Left ventricle myocardium inferior (tissue), 1 donor: ENCODE data around the gene THSD4. TPM values are rescaled to one million over a fixed set of nuclear protein-coding genes. Genes with fewer than 3 reads are reported as not detected.

Source experiments
- DNase-seq: peaks from one replicate; pipeline ENCODE4 v3.0.0-alpha.2; 2020
- H3K27ac ChIP-seq: fragments of 200-600 bp; replicated peaks from 2 replicates; pipeline ENCODE4 v1.8.0; 2021
- H3K27me3 ChIP-seq: fragments of 200-600 bp; 2 replicates; pipeline ENCODE4 v1.8.0; 2021; ENCODE audit warnings: low read depth
- H3K36me3 ChIP-seq: fragments of 200-600 bp; 2 replicates; pipeline ENCODE4 v1.8.0; 2021
- H3K4me1 ChIP-seq: fragments of 200-600 bp; 2 replicates; pipeline ENCODE4 v1.8.0; 2021
- H3K4me3 ChIP-seq: fragments of 200-600 bp; 2 replicates; pipeline ENCODE4 v1.8.0; 2021; ENCODE audit warnings: mild to moderate bottlenecking, moderate library complexity
- H3K9me3 ChIP-seq: fragments of 200-600 bp; replicated peaks from 2 replicates; pipeline ENCODE4 v1.8.0; 2021
- CTCF ChIP-seq: fragments of 200-600 bp; IDR thresholded peaks from 2 replicates; pipeline ENCODE4 v1.8.0; 2021; ENCODE audit warnings: antibody characterized with exemption, mild to moderate bottlenecking, borderline replicate concordance
- intact Hi-C: fragments of 100-400 bp; cut with micrococcal nuclease; formaldehyde crosslinking; loops from one replicate; pipeline ENCODE4 v1.11.0; 2022
- total RNA-seq: library from RNA; stranded (reverse); fragmentation: NEBNext Ultra II Directional; extraction: Animal tissue kit (Norgen Biotek cat#: 25700); gene quantifications from one replicate; pipeline ENCODE4 v1.2.1, GENCODE V29; 2021
- donor health status: DM: no; HTN: yes; CAD: no; lungs with severe emphysema.

THSD4 gene
- total RNA-seq, 1 donor from 2014 or later, result 95.8 TPM

GRCh38 chr15:71501344-71502076 lies 386.2 kb downstream of the THSD4 start:
- no peaks in the 10 kb centered on the region for H3K36me3 ChIP-seq
- intact Hi-C loops, result no loop called here
- no peak for TF ChIP-seq CTCF
- H3K27me3 ChIP-seq, result no peaks in the 10 kb centered on the region
- no peak overlapping the region for H3K4me3 ChIP-seq
- no peak for DNase-seq
- H3K9me3 ChIP-seq, result peaks cover 12% of the 10 kb centered on the region
- H3K4me1 ChIP-seq, result peaks cover 30% of the 10 kb centered on the region
- peak overlapping the region; percentile 74 for H3K27ac ChIP-seq

GRCh38 chr15:71502077-71502432 lies 386.8 kb downstream of the THSD4 start:
- H3K4me3 ChIP-seq, result no peak overlapping the region
- peaks cover 12% of the 10 kb centered on the region for H3K9me3 ChIP-seq
- intact Hi-C loops, result no loop called here
- H3K27ac ChIP-seq, result peak overlapping the region; percentile 74
- TF ChIP-seq CTCF, result no peak
- no peaks in the 10 kb centered on the region for H3K27me3 ChIP-seq
- no peak for DNase-seq
- no peaks in the 10 kb centered on the region for H3K36me3 ChIP-seq
- peaks cover 25% of the 10 kb centered on the region for H3K4me1 ChIP-seq

GRCh38 chr15:71505962-71506361 lies 390.7 kb downstream of the THSD4 start:
- H3K36me3 ChIP-seq, result no peaks in the 10 kb centered on the region
- no peak overlapping the region for H3K27ac ChIP-seq
- DNase-seq, result no peak
- no peaks in the 10 kb centered on the region for H3K27me3 ChIP-seq
- H3K4me3 ChIP-seq, result no peak overlapping the region
- no peak for TF ChIP-seq CTCF
- H3K9me3 ChIP-seq, result peaks cover 1% of the 10 kb centered on the region
- peaks cover 30% of the 10 kb centered on the region for H3K4me1 ChIP-seq
- intact Hi-C loops, result no loop called here

- DNase-seq, result no peak
- Histone ChIP-seq H3K27me3 (no peaks in the 10 kb centered on the region), H3K4me3 (no peak overlapping the region), H3K4me1 (peaks cover 29% of the 10 kb centered on the region), H3K9me3 (no peaks in the 10 kb centered on the region), H3K36me3 (no peaks in the 10 kb centered on the region), H3K27ac (no peak overlapping the region)
- intact Hi-C loops, result no loop called here
- TF ChIP-seq CTCF, result no peak
Observed at GRCh38 chr15:71506946-71507345, 391.7 kb downstream of the THSD4 start.

- H3K36me3 ChIP-seq, result no peaks in the 10 kb centered on the region
- H3K4me3 ChIP-seq, result no peak overlapping the region
- no peak for DNase-seq
- intact Hi-C loops, result no loop called here
- no peak overlapping the region for H3K27ac ChIP-seq
- H3K27me3 ChIP-seq, result no peaks in the 10 kb centered on the region
- H3K9me3 ChIP-seq, result no peaks in the 10 kb centered on the region
- H3K4me1 ChIP-seq, result peaks cover 23% of the 10 kb centered on the region
- no peak for TF ChIP-seq CTCF
Observed at GRCh38 chr15:71508081-71508682, 392.9 kb downstream of the THSD4 start.
